HL-60/S4 treated with retinoic acid at 250 ng/mL for 4 days and 3 days (cell line): ENCODE data around the gene SPIRE1.
"Not testable (repeated sequence)": the region's sequence is repeated elsewhere in the genome, so short reads cannot be mapped to it uniquely, and the experiment has no call there.

Source experiments
- in situ Hi-C: fragments of 300-500 bp; cut with MboI; formaldehyde crosslinking; loops from 2 replicates; pipeline ENCODE4 v1.7.0; 2022; ENCODE audit warnings: low sequenced_read_pairs

SPIRE1 gene

DNA sequence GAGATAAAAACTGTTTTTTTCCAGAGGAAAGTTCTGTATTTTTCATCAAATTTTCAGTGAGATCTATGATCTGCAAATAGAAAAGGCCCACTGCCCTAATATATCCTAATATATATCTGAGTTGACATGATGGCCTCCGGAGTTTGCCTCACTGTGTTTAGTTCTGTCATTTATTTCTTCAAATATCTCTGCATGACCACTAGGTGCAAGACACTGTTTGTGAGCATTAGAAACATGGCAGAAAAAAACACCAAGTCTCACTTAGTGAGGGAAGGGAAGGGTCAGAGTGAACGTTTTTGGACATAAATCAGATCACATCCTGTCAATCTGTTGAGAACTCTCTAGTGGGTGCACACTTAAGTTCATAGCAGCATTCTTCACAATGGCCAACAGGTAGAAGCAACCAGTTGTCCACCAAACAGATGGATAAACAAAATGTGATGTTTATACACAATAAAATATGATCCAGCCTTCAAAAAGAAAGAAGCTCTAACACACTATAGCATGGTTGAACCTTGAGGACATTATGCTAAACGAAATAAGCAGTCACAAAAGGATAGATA is 53.4 kb downstream of the SPIRE1 start:
- in situ Hi-C loops: no loop called here

DNA sequence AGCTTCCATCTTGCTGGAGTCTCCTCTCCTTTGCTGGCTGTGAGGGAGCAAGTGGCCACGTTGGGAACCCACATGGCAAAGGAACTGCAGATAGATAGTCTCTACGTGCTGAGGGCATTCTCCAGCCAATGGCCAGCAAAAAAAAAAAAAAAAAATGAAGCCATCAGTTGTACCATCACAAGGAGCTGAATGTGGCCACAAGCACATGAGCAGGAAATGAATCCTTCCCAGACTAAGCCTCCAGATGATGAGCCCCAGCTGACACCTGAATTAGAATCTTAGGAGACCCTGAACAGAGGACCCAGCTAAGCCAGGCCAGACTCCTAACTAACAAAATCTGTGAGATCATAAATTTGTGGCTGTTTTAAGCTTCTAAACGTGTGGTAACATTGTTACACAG is 57.9 kb downstream of the SPIRE1 start:
- in situ Hi-C loops: no loop called here

DNA sequence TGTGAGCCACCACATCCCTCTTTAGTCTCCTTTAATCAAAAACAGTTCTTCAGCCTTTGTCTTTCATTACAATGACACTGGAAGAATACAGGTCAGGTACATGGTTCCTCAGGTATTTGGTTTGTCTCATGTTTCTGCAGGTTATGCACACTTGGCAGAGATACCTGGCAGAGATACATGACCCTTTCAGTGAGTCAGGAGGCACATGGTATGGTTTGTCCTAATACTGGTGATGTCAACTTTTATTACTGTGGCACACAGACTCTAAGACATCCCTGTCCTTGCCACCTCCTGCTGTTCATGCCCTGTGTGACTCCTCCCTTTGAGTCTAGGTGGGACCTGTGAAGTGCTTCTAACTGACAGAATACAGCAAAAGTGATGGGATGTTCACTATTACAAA is 58.4 kb downstream of the SPIRE1 start:
- in situ Hi-C loops: no loop called here

DNA sequence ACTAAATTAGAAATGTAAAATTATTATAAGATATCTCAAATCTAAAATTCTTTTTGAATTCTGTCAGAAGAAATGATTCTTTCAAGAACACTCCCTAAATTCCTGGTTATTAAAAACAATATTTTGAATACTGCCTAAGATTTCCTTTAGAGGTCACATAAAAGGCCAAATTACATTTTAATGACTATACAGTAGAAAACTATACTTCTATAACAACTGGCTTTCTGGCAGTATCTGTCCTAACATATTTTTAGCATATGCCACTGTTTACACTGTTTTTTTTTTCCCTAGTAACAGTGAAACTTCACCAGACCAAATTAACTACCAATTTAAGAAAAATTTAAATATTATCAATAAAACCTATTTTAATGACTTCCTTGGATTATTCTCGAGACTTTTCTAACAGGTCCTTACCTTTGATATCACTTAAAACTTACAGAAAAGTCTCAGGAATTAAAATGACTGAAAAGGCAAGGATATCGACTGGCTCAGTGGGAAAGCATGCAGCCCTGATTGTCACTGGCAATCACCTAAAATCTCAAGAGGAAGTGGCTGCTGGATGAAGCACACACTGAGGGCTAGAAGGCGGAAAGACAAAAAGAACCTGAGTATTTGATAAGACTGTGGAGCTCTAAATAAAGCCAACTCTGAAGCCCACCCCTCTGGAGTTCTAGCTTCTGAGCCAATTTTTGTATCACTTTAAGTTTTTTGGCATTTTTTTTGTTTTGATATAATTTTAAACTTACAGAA is 59.6 kb downstream of the SPIRE1 start:
- in situ Hi-C loops: no loop called here

DNA sequence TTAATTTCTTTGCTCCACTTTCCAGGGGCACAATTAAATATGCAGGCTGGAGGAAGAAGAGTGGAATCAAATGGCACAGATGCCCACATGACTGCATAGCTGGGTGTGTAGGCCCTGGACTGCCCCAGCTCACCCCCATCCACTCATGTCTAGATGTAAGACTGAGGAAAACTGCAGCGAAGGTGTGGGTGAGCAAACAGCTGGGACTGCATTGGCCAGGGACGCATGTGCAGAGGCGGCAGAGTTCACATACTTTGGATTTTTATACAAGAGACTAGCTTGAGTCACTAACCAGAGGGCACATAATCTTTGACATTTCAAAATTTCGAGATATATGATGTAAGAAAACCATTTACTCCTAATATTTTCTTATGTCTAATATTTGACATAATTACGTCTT is 60.1 kb downstream of the SPIRE1 start:
- in situ Hi-C loops: no loop called here

DNA sequence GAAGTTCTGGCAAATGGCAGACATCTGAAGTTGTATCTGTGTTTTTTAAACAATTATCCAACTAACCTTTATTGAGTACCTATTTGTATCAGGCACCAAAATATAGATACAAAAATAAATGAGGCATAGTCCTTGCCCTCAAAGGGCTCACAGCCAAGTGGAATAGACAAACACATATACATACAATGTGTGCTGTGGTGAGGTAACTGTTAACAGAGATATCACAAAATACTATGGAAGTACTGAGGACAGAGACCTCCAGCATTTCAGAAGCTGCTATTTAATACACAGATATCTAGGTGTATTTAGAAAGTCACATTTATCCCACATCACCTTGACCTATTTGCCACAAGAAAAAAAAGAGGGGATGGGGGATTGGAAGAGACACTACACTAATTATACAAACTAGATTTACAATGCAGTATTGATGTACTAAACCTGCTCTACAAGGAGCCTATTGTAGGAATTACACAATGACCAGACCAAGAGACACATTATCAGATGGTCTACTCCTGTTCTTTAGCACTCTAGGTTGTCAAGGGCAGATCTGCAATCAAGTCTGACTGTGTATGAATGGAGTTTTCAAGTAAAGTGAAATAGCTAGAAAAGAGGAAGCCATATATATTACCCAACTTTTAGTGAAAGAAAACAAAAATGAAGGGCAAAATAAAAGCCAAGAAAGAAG is 62.2 kb downstream of the SPIRE1 start:
- in situ Hi-C loops: no loop called here

DNA sequence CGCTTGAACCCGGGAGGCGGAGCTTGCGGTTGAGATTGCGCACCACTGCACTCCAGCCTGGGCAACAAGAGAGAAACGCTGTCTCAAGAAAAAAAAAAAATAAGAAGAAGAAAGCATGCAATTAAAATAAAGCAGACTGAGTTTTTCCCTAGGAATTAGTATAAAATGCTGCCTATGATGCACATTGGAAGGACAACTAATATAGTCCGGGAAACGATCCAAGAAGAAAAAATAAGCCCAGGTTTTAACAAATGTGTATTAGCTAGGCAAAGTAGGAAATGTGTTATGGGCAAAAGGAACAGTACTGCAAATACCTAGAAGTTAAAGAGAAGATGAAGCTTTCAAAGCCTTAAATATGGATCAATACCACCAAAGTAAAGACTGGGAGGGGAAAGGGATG is 64.0 kb downstream of the SPIRE1 start:
- in situ Hi-C loops: no loop called here

DNA sequence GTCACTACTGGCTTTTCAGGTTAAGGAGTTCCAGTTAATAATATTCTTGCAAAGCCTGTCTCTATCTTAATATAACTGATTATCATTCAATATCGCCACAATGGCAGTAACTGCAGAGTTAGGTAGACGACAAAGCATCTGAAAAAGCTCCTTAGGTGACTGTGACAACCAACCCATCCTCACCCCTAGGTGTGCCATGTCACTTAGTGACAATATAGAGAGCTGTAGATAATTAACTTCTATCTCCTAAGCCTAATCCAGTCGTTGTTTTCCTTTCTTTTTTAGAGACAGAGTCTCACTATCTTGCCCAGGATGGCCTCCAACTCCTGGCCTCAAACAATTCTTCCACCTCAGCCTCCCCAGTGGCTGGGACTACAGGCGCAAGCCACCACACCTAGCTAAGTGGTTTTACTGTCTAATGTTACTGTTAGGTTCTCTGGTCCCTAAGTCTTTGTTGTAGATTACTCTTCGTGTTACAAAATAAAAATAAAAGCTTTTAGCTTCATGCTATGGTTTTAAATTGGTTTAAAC is 65.2 kb downstream of the SPIRE1 start:
- in situ Hi-C loops: no loop called here

DNA sequence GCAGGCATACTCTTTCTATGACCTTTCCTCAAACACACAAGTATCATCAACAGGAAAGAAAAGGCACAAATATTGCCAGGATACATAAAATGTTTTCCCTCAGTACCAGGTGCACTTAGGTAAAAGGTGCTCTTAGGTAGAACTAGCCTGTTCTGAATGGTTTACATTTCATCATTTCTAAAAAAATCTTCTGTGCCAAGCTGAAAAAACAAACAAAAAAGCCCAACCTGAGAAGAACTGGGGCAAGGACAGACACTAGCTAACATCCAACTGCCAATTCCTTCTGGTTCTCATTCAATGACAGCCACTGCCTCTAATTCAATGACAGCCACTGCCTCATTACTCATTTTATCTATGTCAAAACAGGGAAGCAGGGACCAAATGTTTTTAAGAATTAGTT is 68.5 kb downstream of the SPIRE1 start:
- in situ Hi-C loops: no loop called here

DNA sequence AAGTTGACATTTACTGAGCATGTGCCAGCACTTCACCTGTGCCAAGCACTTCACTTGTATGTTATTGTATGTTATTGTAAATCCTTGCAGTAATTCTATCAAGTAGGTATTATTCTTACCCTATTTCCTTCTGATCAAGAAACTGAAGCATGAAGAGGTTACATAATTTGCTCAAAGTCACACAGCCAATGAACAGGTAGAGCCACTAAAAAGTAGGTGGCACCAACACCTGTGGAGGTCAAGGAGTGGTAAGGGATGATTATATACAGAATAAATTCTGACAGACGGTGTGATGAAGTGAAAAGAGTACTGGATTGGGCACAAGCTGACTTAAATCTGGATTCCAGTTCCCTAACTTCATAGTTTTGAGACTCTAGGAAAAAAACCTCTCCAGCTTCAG is 71.0 kb downstream of the SPIRE1 start:
- in situ Hi-C loops: no loop called here

DNA sequence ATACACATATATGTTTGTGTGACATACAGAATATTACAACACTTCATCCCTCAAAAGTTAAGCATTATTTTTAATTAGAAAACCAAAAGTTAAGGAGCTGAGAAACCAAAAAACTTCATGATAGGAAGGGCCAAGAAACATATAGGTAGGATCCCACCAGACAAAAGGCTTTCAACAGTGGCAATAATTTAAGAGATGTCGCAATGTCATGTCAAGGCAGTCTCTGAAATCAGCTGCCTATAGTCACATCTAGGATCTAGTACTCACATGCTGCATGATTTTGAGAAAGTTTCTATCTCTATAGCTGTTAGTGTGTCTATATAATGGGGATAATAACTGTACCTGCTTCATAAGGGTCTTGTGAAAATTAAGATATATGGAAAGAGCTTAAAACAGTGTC is 72.7 kb downstream of the SPIRE1 start:
- in situ Hi-C loops: no loop called here

DNA sequence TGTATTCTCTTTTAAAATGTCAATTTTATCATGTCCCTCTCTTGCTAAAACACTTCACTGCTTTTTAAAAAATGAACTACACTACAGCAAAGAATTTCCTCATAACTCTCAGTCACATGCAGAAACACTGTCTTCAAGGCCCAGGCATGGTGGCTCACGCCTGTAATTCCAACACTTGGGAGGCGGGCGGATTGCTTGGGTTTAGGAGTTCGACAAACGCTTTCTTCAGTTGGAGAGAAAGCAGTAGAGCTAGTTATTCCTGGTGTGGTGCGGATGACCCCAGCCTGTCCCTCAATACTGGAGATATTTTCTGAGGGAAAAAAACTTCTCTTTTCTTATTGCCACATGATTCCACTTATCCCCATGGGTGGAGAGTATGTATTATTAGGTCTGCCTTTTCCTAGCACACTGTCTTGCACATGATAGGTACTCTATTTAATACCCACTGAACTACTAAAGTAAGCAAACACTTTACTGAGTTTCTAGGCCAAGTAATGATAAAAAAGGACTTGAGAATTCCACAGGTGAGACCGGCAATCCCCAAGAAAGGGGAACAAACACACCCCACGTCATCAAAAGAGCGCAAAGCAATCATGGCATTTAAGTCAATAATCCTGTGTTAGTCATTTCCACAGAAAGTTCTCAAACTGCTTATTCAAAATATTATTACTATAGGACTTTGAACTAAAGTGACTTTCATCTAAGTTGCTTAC is 77.1 kb downstream of the SPIRE1 start:
- in situ Hi-C loops: no loop called here

DNA sequence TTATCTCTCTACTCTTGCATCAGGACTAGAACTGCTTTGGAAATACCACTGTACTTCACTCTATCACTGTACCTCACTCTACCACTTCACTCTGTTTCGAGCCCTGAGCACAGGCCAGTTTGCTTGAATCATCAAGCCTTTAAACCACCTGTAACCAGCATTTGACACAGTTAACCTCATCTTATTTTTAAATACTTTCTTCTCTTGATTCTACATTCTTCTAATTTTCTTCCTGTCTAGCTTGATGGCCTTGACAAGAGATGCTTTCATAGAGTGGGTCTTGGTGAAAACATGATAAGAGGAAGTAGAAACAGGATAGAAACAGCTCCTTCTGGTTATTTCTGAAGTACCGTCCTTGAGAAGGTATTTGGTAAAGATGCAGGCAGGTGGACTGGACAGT is 78.1 kb downstream of the SPIRE1 start:
- in situ Hi-C loops: no loop called here

DNA sequence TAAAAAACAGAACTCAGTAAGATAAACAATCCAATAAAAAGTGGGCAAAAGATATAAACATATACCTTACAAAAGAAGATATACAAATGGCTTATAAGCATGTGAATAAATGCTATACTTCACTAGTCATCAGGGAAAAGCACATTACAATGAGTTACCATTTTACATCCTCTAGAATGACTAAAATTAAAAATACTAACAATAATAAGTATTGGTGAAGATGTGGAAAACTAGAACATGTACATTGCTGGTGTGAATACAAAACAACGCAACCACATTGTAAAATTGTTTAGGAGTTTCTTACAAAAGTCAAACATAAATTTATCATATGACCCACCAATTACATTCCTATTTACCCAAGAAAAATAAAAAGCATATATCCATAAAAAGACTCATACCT is 80.1 kb downstream of the SPIRE1 start:
- in situ Hi-C loops: no loop called here

DNA sequence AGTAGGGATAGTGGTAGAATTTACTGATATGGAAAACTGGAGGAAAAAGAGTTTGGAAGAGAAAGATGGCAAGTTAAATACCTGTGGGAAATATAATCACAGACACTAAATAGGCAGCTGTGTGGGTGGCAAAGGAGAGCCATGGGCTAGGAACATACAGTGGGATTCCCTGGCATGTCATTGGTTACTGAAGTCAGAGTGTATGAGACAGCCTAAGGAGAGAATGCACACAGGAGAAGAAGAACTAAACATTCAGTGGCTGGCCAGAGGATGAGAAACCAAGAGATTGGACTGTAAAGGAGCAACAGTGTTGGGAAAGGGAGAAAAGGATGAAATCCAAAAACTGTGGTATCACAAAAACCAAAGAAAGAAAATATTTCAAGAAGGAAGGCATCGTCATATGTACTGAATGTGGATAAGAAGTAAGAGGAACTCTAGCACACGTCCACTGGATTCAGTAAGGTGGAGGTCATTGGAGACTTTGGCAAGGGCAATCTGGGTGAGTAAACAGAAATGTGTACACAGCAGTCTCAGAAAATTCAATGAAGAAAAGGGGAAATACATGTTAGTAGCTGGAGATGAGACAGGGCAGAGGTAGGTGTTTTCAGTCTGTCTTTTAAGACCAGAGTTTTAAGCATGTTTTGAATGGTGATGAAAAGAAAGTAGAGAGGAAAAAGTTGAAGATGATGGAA is 83.3 kb downstream of the SPIRE1 start:
- in situ Hi-C loops: no loop called here

DNA sequence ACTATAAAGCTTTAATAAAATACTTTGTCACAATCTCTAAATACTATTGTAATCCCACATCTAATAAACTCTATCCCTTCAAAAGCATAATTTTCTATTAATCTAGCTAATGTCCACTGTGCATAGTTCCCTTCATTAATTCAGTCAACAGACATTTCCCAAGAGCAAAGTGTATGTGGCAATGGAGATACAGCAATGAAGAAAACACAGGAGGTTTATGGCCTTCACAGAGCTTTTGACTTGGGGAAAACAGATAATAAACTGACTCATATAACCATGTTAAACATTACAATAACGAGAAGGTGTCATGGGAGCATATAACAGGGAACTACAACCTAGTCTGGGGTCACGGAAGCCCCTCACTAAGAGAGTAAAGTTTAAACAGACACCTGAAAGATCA is 86.3 kb downstream of the SPIRE1 start:
- in situ Hi-C loops: no loop called here

DNA sequence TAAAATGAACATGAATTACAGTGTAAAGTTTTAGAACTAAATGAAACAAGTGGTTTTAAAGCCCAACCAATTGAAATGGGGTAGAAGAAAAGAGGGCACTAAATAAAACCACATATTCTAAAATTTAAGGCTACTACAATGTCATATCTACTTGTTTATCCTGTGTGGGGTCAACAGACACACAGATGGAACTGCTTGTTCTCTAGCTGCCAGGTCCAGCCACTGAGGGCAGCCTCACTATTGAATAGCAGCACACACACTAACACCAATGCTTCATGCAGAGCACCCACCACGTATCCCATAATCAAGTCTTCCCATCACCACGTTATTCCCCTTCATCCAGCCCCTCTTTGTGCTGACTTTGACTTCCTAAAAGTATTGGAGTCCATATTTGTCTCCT is 88.1 kb downstream of the SPIRE1 start:
- in situ Hi-C loops: no loop called here

DNA sequence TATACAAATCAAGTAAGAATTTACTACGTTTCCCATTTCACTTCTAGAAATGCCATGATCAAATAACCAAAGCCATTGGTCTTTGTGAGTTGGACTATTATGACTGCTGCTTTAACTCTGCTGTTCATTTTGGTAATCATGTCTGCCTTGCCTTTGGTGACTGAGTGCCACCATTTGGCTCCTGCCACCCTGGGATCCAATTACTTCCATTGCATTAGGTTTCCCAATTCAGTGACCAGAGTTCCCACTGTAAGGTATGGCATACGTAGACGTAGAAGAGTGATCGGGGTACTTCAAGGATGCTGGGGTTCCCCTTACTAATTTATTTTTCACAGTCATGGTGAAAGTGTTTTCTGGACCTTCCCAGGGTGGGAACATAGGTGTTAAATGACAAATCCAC is 90.1 kb downstream of the SPIRE1 start:
- in situ Hi-C loops: no loop called here

DNA sequence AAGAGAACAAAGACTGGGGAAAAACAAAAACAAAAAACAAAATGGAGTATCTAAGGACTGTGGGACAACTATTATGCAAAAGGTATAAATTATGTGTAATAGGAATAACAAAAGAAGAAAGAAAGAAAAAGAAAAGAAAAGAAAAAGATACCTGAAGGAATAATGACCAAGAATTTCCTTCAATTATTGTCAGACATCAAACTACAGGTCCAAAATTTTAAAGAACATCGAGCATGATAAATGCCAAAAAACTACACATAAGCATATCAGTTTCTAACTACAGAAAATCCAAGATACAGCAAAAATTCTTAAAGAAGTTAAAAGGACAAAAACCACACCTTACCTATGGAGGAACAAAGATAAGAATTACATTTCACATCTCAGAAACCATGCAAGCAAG is 93.0 kb downstream of the SPIRE1 start:
- in situ Hi-C loops: no loop called here

DNA sequence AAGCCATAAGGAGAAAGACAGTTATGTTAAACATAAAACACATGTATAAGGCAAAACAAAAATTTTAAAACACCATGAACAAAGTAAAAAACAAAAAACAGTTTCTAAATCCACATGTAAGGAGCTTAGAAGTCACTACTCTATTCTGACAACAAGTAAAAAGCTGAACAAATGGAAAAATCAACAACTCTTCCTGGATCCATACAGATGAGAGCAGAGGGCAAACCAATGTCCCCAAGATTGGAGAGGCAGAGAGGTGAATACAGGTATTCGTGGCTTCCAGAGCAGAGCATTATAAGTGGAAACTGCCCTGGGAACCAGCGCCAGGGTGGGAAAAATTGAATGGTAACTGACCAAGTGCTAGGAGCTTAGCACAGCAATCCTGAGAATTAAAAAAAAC is 93.5 kb downstream of the SPIRE1 start:
- in situ Hi-C loops: no loop called here

DNA sequence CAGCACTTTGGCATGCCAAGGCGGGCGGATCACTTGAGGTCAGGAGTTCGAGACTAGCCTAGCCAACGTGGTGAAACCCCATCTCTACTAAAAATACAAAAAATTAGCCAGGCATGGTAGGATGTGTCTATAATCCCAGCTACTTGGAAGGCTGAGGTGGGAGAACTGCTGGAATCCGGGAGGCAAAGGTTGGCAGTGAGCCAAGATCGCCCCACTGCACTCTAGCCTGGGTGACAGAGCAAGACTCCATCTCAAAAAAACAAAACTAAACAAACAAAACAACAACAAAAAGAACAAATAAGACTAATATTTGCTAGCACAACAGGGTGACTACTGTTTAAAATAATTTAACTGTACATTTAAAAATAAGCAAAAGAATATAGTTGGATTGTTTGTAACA is 97.3 kb downstream of the SPIRE1 start:
- in situ Hi-C loops: not testable (repeated sequence)
